ENCODE results near the gene HERC4.

DNA sequence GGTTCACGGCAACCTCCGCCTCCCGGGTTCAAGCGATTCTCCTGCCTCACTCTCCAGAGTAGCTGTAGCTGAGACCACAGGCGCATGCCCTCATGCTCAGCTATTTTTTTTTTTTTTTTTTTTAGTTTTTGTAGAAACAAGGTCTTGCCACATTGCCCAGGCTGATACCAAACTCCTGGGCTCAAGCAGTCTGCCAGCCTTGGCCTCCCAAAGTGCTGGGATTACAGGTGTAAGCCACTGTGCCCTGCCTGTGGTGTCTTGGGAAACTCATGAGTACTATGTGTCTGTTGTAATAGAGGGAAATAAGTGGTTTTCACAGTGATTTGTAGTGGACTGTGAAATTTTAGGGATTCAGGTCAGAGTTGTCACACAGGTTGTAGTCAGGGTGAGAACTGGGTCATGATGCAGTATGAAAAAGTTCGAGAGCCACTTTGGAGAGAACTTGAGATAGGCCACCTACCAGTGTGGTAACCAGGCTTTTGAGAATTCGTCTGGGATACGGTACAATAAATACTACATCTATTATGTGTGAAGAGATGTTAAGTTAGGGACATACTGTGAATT lies 160.2 kb downstream of the HERC4 start:
- TF ChIP-seq EP300 (conservative IDR thresholded peaks at IDR 0.05; ENCODE audit: poor library complexity, severe bottlenecking) = no peak
- TF ChIP-seq, protein P1, sequence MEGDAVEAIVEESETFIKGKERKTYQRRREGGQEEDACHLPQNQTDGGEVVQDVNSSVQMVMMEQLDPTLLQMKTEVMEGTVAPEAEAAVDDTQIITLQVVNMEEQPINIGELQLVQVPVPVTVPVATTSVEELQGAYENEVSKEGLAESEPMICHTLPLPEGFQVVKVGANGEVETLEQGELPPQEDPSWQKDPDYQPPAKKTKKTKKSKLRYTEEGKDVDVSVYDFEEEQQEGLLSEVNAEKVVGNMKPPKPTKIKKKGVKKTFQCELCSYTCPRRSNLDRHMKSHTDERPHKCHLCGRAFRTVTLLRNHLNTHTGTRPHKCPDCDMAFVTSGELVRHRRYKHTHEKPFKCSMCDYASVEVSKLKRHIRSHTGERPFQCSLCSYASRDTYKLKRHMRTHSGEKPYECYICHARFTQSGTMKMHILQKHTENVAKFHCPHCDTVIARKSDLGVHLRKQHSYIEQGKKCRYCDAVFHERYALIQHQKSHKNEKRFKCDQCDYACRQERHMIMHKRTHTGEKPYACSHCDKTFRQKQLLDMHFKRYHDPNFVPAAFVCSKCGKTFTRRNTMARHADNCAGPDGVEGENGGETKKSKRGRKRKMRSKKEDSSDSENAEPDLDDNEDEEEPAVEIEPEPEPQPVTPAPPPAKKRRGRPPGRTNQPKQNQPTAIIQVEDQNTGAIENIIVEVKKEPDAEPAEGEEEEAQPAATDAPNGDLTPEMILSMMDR (IDR thresholded peaks at IDR 0.05; ENCODE audit: poor library complexity, severe bottlenecking) = no peak
- TF ChIP-seq RAD21 (conservative IDR thresholded peaks at IDR 0.05) = no peak
- TF ChIP-seq EZH2 (IDR thresholded peaks at IDR 0.05; ENCODE audit: borderline replicate concordance, insufficient read depth, low read length, poor library complexity, severe bottlenecking) = no peak
- TF ChIP-seq SMC3 (conservative IDR thresholded peaks at IDR 0.05; ENCODE audit: poor library complexity) = no peak
- TF ChIP-seq POLR2AphosphoS5 (IDR thresholded peaks at IDR 0.05) = no peak
